PC-9 (cell line): ENCODE data around the gene RTP3. TPM values are rescaled to one million over a fixed set of nuclear protein-coding genes. Genes with fewer than 3 reads are reported as not detected.

Experiments used
- BruUV-seq: library from RNA; stranded (reverse); fragments of 400-500 nt; replicated peaks from 2 replicates; lab custom pipeline; 2021; lab: Mats Ljungman, UMichigan
- CTCF ChIA-PET: fragments of 300-600 bp; sonication (Branson Sonifier 250); formaldehyde crosslinking; loops from one replicate; lab custom pipeline; 2022; ENCODE audit warnings: antibody characterized with exemption; lab: Charles Lee
- POLR2A ChIA-PET: fragments of 300-600 bp; sonication (Branson Sonifier 250); formaldehyde crosslinking; loops from one replicate; lab custom pipeline; 2022; ENCODE audit warnings: antibody characterized with exemption; ENCODE audit not compliant: unreplicated experiment; lab: Charles Lee
- DNase-seq, 2 experiments: peaks; one replicate each; pipeline versions ENCODE4 v3.0.0 to v3.0.0-alpha.2; 2015 to 2022; ENCODE audit warnings: mixed read lengths in 1 of 2
- H2AFZ ChIP-seq: fragments of 200-600 bp; sonication (generic); 2 replicates; pipeline ENCODE4 v1.8.1; 2017; ENCODE audit warnings: antibody characterized with exemption
- H3F3A ChIP-seq: fragments of 200-600 bp; sonication (generic); 2 replicates; pipeline ENCODE4 v1.8.1; 2017; ENCODE audit warnings: antibody characterized with exemption, mild to moderate bottlenecking, low read depth; ENCODE audit not compliant: insufficient read depth
- H3K27ac ChIP-seq: fragments of 200-600 bp; sonication (generic); 2 replicates; pipeline ENCODE4 v1.6.1; 2016; ENCODE audit warnings: mixed run types
- H3K27me3 ChIP-seq: fragments of 200-600 bp; sonication (generic); 2 replicates; pipeline ENCODE4 v1.6.1; 2016; ENCODE audit warnings: low read depth, mixed run types; ENCODE audit not compliant: insufficient read depth
- H3K36me3 ChIP-seq: fragments of 200-600 bp; sonication (generic); 2 replicates; pipeline ENCODE4 v1.6.1; 2016; ENCODE audit warnings: low read depth, mixed run types
- H3K4me1 ChIP-seq: fragments of 200-600 bp; sonication (generic); replicated peaks from 2 replicates; pipeline ENCODE4 v1.6.1; 2016; ENCODE audit warnings: mixed run types; ENCODE audit not compliant: insufficient read depth
- H3K4me2 ChIP-seq: fragments of 200-600 bp; sonication (generic); 2 replicates; pipeline ENCODE4 v1.6.1; 2017; ENCODE audit warnings: mixed run types
- H3K4me3 ChIP-seq: fragments of 200-600 bp; sonication (generic); 2 replicates; pipeline ENCODE4 v1.6.1; 2016; ENCODE audit warnings: mixed run types
- H3K79me2 ChIP-seq: fragments of 200-600 bp; sonication (generic); 2 replicates; pipeline ENCODE4 v1.6.1; 2017; ENCODE audit warnings: low read depth, mixed run types
- H3K9me2 ChIP-seq: fragments of 200-600 bp; sonication (generic); 2 replicates; pipeline ENCODE4 v1.8.1; 2017; ENCODE audit warnings: mild to moderate bottlenecking; ENCODE audit not compliant: insufficient read depth
- H3K9me3 ChIP-seq: fragments of 200-600 bp; sonication (generic); 2 replicates; pipeline ENCODE4 v1.8.1; 2016; ENCODE audit warnings: low read depth; ENCODE audit not compliant: insufficient read depth
- H4K20me1 ChIP-seq: fragments of 200-600 bp; sonication (generic); 2 replicates; pipeline ENCODE4 v1.8.1; 2017; ENCODE audit not compliant: insufficient read depth
- CTCF ChIP-seq: fragments of 200-600 bp; sonication (generic); conservative IDR thresholded peaks from 2 replicates; pipeline ENCODE4 v1.6.1; 2017; ENCODE audit warnings: mixed run types, antibody characterized with exemption, mild to moderate bottlenecking, moderate library complexity
- EZH2 ChIP-seq: fragments of 200-600 bp; sonication (generic); IDR thresholded peaks from 2 replicates; pipeline ENCODE4 v1.8.0; 2017; ENCODE audit warnings: antibody characterized with exemption, low read depth
- intact Hi-C: fragments of 100-400 bp; cut with micrococcal nuclease; formaldehyde crosslinking; loops from one replicate; pipeline ENCODE4 v1.10.0; 2022; ENCODE audit not compliant: unreplicated experiment
- total RNA-seq: library from RNA; stranded (reverse); gene quantifications from 2 replicates; pipeline ENCODE4 v1.2.3, GENCODE V29; 2021

RTP3 gene
- total RNA-seq, 1 experiment from 2014 or later = not detected

- ChIA-PET POLR2A (no interaction called here), CTCF (no interaction called here)
- intact Hi-C loops = no loop called here
- TF ChIP-seq EZH2 (no peak), CTCF (no peak)
- H3F3A ChIP-seq = no peaks in the 10 kb centered on the region
- DNase-seq = no peak
- no peaks in the 10 kb centered on the region for H3K4me1 ChIP-seq
- H3K27me3 ChIP-seq = no peaks in the 10 kb centered on the region
- H3K79me2 ChIP-seq = no peaks in the 10 kb centered on the region
- H2AFZ ChIP-seq = no peak overlapping the region
- no peaks in the 10 kb centered on the region for H4K20me1 ChIP-seq
- no peak overlapping the region for H3K4me3 ChIP-seq
- H3K9me2 ChIP-seq = no peaks in the 10 kb centered on the region
- no peaks in the 10 kb centered on the region for H3K9me3 ChIP-seq
- BruUV-seq = no TSS peak
- no peak overlapping the region for H3K4me2 ChIP-seq
- H3K27ac ChIP-seq = no peak overlapping the region
- no peaks in the 10 kb centered on the region for H3K36me3 ChIP-seq
These were observed 35.3 kb downstream of the RTP3 start for GRCh38 chr3:46533091-46533490.

GRCh38 chr3:46535746-46536145, 38.0 kb downstream of the RTP3 start:
- no peaks in the 10 kb centered on the region for H3K79me2 ChIP-seq
- intact Hi-C loops = no loop called here
- CTCF ChIA-PET = no interaction called here
- no peak overlapping the region for H3K4me3 ChIP-seq
- no peaks in the 10 kb centered on the region for H3K27me3 ChIP-seq
- H3K27ac ChIP-seq = no peak overlapping the region
- H2AFZ ChIP-seq = no peak overlapping the region
- H3K4me2 ChIP-seq = no peak overlapping the region
- POLR2A ChIA-PET = no interaction called here
- H3K4me1 ChIP-seq = no peaks in the 10 kb centered on the region
- no peaks in the 10 kb centered on the region for H4K20me1 ChIP-seq
- H3F3A ChIP-seq = no peaks in the 10 kb centered on the region
- TF ChIP-seq EZH2 (no peak), CTCF (no peak)
- no peaks in the 10 kb centered on the region for H3K9me3 ChIP-seq
- BruUV-seq = no TSS peak
- DNase-seq = no peak
- no peaks in the 10 kb centered on the region for H3K36me3 ChIP-seq
- no peaks in the 10 kb centered on the region for H3K9me2 ChIP-seq

- no peak for DNase-seq
- no peak overlapping the region for H3K4me3 ChIP-seq
- TF ChIP-seq EZH2 = no peak
- no peak for TF ChIP-seq CTCF
- no peaks in the 10 kb centered on the region for H3K27me3 ChIP-seq
- intact Hi-C loops = no loop called here
- no peaks in the 10 kb centered on the region for H3K9me2 ChIP-seq
- H3F3A ChIP-seq = no peaks in the 10 kb centered on the region
- H3K9me3 ChIP-seq = no peaks in the 10 kb centered on the region
- CTCF ChIA-PET = no interaction called here
- H3K4me1 ChIP-seq = no peaks in the 10 kb centered on the region
- H3K79me2 ChIP-seq = no peaks in the 10 kb centered on the region
- H3K36me3 ChIP-seq = no peaks in the 10 kb centered on the region
- H3K27ac ChIP-seq = no peak overlapping the region
- no peak overlapping the region for H2AFZ ChIP-seq
- no peaks in the 10 kb centered on the region for H4K20me1 ChIP-seq
- POLR2A ChIA-PET = no interaction called here
- BruUV-seq = no TSS peak
- H3K4me2 ChIP-seq = no peak overlapping the region
These were observed 39.0 kb downstream of the RTP3 start for GRCh38 chr3:46536758-46537157.
